SK-N-SH treated with all-trans-retinoic acid at 6 μM for 48 hours (cell line): ENCODE measurements around the gene TRIM2.

Experiments
- ATAC-seq: fragments of 200-7000 bp; cut with Tn5 transposase; 3 replicates; pipeline ENCODE4 v1.9.1; 2020; ENCODE audit warnings: mild to moderate bottlenecking, moderate library complexity
- ARNTL ChIP-seq: fragments of 450-650 bp; formaldehyde crosslinking; IDR thresholded peaks from 2 replicates; pipeline ENCODE4 v1.5.0; 2020; ENCODE audit warnings: low read depth, mild to moderate bottlenecking, moderate library complexity, borderline replicate concordance
- BACH2 ChIP-seq: fragments of 250-450 bp; sonication (Bioruptor Pico); IDR thresholded peaks from 2 replicates; pipeline ENCODE4 v1.9.0; 2021; ENCODE audit warnings: mild to moderate bottlenecking, borderline replicate concordance
- CSDC2 ChIP-seq: fragments of 250-450 bp; sonication (Bioruptor Pico); IDR thresholded peaks from 2 replicates; pipeline ENCODE4 v1.5.0; 2020; ENCODE audit warnings: mild to moderate bottlenecking, moderate library complexity
- ESRRG ChIP-seq: fragments of 250-450 bp; sonication (Bioruptor Pico); IDR thresholded peaks from 2 replicates; pipeline ENCODE4 v1.6.1; 2021; ENCODE audit warnings: mild to moderate bottlenecking
- GLIS3 ChIP-seq: fragments of 250-450 bp; sonication (Bioruptor Pico); IDR thresholded peaks from 2 replicates; pipeline ENCODE4 v1.5.0; 2020; ENCODE audit warnings: mild to moderate bottlenecking, moderate library complexity
- ISL1 ChIP-seq: fragments of 250-450 bp; sonication (Bioruptor Pico); IDR thresholded peaks from 2 replicates; pipeline ENCODE4 v2.1.2; 2022; ENCODE audit warnings: mild to moderate bottlenecking, moderate library complexity
- OSR1 ChIP-seq: fragments of 250-450 bp; sonication (Bioruptor Pico); IDR thresholded peaks from 2 replicates; pipeline ENCODE4 v1.8.0; 2022; ENCODE audit warnings: moderate library complexity, mild to moderate bottlenecking, inconsistent platforms
- PPARA ChIP-seq: fragments of 250-450 bp; sonication (Bioruptor Pico); IDR thresholded peaks from 2 replicates; pipeline ENCODE4 v1.5.0; 2020; ENCODE audit warnings: mild to moderate bottlenecking, borderline replicate concordance
- SNAI2 ChIP-seq: fragments of 250-450 bp; sonication (Bioruptor Pico); IDR thresholded peaks from 2 replicates; pipeline ENCODE4 v1.5.0; 2020; ENCODE audit warnings: mild to moderate bottlenecking, moderate library complexity
- TCF4 ChIP-seq: fragments of 250-450 bp; sonication (Bioruptor Pico); IDR thresholded peaks from 2 replicates; pipeline ENCODE4 v1.8.0; 2021; ENCODE audit warnings: mild to moderate bottlenecking, moderate library complexity, borderline replicate concordance
- TOX ChIP-seq: fragments of 250-450 bp; sonication (Bioruptor Pico); IDR thresholded peaks from 2 replicates; pipeline ENCODE4 v1.8.0; 2021; ENCODE audit warnings: mild to moderate bottlenecking, moderate library complexity, borderline replicate concordance
- ZC3H10 ChIP-seq: fragments of 250-450 bp; sonication (Bioruptor Pico); IDR thresholded peaks from 2 replicates; pipeline ENCODE4 v1.5.1; 2021; ENCODE audit warnings: mild to moderate bottlenecking, moderate library complexity
- ZFP3 ChIP-seq: fragments of 250-450 bp; sonication (Bioruptor Pico); IDR thresholded peaks from 2 replicates; pipeline ENCODE4 v1.5.0; 2020; ENCODE audit warnings: mild to moderate bottlenecking, moderate library complexity
- ZFP30 ChIP-seq: fragments of 450-650 bp; formaldehyde crosslinking; IDR thresholded peaks from 2 replicates; pipeline ENCODE4 v1.5.0; 2022; ENCODE audit warnings: mild to moderate bottlenecking, moderate library complexity
- ZNF565 ChIP-seq: fragments of 450-650 bp; formaldehyde crosslinking; conservative IDR thresholded peaks from 2 replicates; pipeline ENCODE4 v1.5.0; 2020; ENCODE audit warnings: low read depth, mild to moderate bottlenecking, moderate library complexity
- ZNF70 ChIP-seq: fragments of 450-650 bp; formaldehyde crosslinking; IDR thresholded peaks from 2 replicates; pipeline ENCODE4 v1.5.0; 2020; ENCODE audit warnings: mild to moderate bottlenecking, moderate library complexity
- ZNF8 ChIP-seq: fragments of 450-650 bp; formaldehyde crosslinking; IDR thresholded peaks from 2 replicates; pipeline ENCODE4 v1.5.0; 2020; ENCODE audit warnings: mild to moderate bottlenecking, moderate library complexity
- TF ChIP-seq, protein P1 (sequence below): fragments of 250-450 bp; sonication (Bioruptor Pico); IDR thresholded peaks from 2 replicates; pipeline ENCODE4 v1.5.1; 2021; ENCODE audit warnings: mild to moderate bottlenecking, moderate library complexity
- TF ChIP-seq, protein P2 (sequence below): fragments of 250-450 bp; sonication (Bioruptor Pico); IDR thresholded peaks from 2 replicates; pipeline ENCODE4 v1.8.0; 2021; ENCODE audit warnings: low read depth, mild to moderate bottlenecking, moderate library complexity, borderline replicate concordance
- TF ChIP-seq, protein P3 (sequence below): fragments of 250-450 bp; sonication (Bioruptor Pico); IDR thresholded peaks from 2 replicates; pipeline ENCODE4 v1.8.0; 2020; ENCODE audit warnings: mild to moderate bottlenecking, moderate library complexity, borderline replicate concordance
- TF ChIP-seq, protein P4 (sequence below): fragments of 250-450 bp; sonication (Bioruptor Pico); IDR thresholded peaks from 2 replicates; pipeline ENCODE4 v1.5.0; 2020; ENCODE audit warnings: mild to moderate bottlenecking, moderate library complexity
- TF ChIP-seq, protein P5 (sequence below): fragments of 250-450 bp; sonication (Bioruptor Pico); IDR thresholded peaks from 2 replicates; pipeline ENCODE4 v1.5.1; 2020; ENCODE audit warnings: low read depth, mild to moderate bottlenecking, moderate library complexity

The TRIM2 gene

DNA sequence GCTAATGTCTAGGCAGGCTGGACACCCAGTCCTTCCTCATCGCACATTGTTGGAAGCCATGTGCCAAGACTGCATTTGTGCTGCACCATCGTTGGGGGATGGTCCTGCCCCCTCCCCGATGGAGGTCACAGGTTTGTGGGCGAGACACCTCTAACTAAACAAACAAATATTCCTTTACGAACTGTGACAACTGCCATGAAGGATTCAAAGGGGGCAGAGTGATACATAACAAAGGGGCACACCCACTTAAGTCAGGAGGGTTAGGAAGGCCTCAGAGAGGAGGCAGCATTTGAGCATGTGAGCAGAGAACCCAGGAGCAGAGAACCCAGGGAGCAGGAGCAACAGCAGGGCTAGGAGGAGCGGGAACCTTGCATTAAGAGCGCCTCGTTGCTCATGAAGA, 37.1 kb downstream of the TRIM2 start:
- no peak for TF ChIP-seq ZNF565 (CRISPR knock-in tag)
- no peak for TF ChIP-seq ZFP3
- TF ChIP-seq ZC3H10 (CRISPR knock-in tag) = no peak
- TF ChIP-seq, protein P1, sequence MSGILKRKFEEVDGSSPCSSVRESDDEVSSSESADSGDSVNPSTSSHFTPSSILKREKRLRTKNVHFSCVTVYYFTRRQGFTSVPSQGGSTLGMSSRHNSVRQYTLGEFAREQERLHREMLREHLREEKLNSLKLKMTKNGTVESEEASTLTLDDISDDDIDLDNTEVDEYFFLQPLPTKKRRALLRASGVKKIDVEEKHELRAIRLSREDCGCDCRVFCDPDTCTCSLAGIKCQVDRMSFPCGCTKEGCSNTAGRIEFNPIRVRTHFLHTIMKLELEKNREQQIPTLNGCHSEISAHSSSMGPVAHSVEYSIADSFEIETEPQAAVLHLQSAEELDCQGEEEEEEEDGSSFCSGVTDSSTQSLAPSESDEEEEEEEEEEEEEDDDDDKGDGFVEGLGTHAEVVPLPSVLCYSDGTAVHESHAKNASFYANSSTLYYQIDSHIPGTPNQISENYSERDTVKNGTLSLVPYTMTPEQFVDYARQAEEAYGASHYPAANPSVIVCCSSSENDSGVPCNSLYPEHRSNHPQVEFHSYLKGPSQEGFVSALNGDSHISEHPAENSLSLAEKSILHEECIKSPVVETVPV (CRISPR knock-in tag) = no peak
- no peak for TF ChIP-seq TCF4 (CRISPR knock-in tag)
- TF ChIP-seq ESRRG = no peak
- TF ChIP-seq ZNF8 (CRISPR knock-in tag) = no peak
- TF ChIP-seq GLIS3 (CRISPR knock-in tag) = no peak
- no peak for TF ChIP-seq ARNTL (CRISPR knock-in tag)
- no peak for TF ChIP-seq ISL1
- TF ChIP-seq ZNF70 (CRISPR knock-in tag) = no peak
- no peak for TF ChIP-seq ZFP30 (CRISPR knock-in tag)
- TF ChIP-seq, protein P2, sequence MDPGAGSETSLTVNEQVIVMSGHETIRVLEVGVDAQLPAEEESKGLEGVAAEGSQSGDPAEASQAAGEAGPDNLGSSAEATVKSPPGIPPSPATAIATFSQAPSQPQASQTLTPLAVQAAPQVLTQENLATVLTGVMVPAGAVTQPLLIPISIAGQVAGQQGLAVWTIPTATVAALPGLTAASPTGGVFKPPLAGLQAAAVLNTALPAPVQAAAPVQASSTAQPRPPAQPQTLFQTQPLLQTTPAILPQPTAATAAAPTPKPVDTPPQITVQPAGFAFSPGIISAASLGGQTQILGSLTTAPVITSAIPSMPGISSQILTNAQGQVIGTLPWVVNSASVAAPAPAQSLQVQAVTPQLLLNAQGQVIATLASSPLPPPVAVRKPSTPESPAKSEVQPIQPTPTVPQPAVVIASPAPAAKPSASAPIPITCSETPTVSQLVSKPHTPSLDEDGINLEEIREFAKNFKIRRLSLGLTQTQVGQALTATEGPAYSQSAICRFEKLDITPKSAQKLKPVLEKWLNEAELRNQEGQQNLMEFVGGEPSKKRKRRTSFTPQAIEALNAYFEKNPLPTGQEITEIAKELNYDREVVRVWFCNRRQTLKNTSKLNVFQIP (CRISPR knock-in tag) = no peak
- ATAC-seq = no peak

DNA sequence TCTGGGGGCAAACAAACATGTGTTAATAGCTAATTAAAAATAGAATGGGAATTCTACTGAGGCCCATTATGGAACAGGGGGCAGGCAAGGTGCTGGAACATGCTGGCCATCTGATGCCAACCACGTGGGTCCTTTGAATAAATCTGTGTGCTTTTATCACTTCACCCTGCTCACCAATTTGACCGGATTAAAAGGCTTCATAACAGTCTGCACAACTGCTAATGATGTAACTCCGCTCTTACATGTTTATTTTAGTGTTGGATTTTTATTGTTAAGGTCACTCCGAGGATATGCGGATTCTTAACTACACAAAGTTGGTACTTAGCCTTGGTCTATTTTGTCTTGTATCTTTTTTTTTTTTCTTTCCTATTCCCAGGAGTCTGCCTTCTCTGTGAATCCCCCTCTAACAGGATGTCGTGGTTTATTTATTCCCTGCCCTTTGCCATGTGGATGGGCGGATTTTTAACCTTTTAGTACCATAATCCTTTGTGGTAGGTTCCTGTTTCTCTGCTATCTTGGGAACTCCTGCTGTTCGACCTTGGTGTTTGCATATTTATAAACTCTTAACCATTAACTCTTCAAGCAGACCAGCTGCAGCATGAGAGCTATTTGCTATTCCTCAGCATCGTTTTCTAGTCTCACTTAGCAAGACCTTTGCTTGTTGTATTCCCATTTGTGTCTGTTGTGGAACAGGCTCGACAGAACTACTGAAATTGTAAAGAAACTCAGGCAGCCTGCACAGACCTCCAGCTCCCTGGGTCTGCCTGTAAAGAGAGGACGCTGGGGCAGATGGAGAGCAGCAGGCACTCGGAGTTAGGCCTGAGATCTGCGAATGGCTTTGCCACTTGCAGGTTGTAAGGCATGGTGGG, 38.0 kb downstream of the TRIM2 start:
- TF ChIP-seq, protein P1 (CRISPR knock-in tag) = no peak
- TF ChIP-seq, protein P2 (CRISPR knock-in tag) = no peak
- TF ChIP-seq, protein P3, sequence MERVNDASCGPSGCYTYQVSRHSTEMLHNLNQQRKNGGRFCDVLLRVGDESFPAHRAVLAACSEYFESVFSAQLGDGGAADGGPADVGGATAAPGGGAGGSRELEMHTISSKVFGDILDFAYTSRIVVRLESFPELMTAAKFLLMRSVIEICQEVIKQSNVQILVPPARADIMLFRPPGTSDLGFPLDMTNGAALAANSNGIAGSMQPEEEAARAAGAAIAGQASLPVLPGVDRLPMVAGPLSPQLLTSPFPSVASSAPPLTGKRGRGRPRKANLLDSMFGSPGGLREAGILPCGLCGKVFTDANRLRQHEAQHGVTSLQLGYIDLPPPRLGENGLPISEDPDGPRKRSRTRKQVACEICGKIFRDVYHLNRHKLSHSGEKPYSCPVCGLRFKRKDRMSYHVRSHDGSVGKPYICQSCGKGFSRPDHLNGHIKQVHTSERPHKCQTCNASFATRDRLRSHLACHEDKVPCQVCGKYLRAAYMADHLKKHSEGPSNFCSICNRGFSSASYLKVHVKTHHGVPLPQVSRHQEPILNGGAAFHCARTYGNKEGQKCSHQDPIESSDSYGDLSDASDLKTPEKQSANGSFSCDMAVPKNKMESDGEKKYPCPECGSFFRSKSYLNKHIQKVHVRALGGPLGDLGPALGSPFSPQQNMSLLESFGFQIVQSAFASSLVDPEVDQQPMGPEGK (CRISPR knock-in tag) = no peak
- TF ChIP-seq, protein P4, sequence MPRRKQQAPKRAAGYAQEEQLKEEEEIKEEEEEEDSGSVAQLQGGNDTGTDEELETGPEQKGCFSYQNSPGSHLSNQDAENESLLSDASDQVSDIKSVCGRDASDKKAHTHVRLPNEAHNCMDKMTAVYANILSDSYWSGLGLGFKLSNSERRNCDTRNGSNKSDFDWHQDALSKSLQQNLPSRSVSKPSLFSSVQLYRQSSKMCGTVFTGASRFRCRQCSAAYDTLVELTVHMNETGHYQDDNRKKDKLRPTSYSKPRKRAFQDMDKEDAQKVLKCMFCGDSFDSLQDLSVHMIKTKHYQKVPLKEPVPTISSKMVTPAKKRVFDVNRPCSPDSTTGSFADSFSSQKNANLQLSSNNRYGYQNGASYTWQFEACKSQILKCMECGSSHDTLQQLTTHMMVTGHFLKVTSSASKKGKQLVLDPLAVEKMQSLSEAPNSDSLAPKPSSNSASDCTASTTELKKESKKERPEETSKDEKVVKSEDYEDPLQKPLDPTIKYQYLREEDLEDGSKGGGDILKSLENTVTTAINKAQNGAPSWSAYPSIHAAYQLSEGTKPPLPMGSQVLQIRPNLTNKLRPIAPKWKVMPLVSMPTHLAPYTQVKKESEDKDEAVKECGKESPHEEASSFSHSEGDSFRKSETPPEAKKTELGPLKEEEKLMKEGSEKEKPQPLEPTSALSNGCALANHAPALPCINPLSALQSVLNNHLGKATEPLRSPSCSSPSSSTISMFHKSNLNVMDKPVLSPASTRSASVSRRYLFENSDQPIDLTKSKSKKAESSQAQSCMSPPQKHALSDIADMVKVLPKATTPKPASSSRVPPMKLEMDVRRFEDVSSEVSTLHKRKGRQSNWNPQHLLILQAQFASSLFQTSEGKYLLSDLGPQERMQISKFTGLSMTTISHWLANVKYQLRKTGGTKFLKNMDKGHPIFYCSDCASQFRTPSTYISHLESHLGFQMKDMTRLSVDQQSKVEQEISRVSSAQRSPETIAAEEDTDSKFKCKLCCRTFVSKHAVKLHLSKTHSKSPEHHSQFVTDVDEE (CRISPR knock-in tag) = no peak
- TF ChIP-seq CSDC2 (no peak), ZNF565 (CRISPR knock-in tag) (no peak), OSR1 (CRISPR knock-in tag) (no peak), ESRRG (no peak), ZNF8 (CRISPR knock-in tag) (no peak), ZNF70 (CRISPR knock-in tag) (no peak), ZFP3 (no peak), TOX (CRISPR knock-in tag) (no peak), BACH2 (CRISPR knock-in tag) (no peak), ZC3H10 (CRISPR knock-in tag) (no peak), SNAI2 (no peak), ARNTL (CRISPR knock-in tag) (no peak), ZFP30 (CRISPR knock-in tag) (no peak), PPARA (CRISPR knock-in tag) (no peak)
- TF ChIP-seq, protein P5, sequence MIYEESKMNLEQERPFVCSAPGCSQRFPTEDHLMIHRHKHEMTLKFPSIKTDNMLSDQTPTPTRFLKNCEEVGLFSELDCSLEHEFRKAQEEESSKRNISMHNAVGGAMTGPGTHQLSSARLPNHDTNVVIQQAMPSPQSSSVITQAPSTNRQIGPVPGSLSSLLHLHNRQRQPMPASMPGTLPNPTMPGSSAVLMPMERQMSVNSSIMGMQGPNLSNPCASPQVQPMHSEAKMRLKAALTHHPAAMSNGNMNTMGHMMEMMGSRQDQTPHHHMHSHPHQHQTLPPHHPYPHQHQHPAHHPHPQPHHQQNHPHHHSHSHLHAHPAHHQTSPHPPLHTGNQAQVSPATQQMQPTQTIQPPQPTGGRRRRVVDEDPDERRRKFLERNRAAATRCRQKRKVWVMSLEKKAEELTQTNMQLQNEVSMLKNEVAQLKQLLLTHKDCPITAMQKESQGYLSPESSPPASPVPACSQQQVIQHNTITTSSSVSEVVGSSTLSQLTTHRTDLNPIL (CRISPR knock-in tag) = no peak
- TF ChIP-seq, all 23 proteins: peak for 0
- ATAC-seq = no peak
